Activated CD8-positive, alpha-beta memory T cell treated with anti-CD3 and anti-CD28 coated beads, Interleukin-2, amount 50 U/mL, for 1 hour (primary cell): ENCODE results near the gene MGAT3.
A peak's percentile ranks its signal among the peaks of the same experiment; 100 is the strongest.
"Not testable (repeated sequence)": the region's sequence is repeated elsewhere in the genome, so short reads cannot be mapped to it uniquely, and the experiment has no call there.

Experiments
- DNase-seq: peaks from one replicate; pipeline ENCODE4 v3.0.0-alpha.2; 2020; ENCODE audit errors: extremely low read depth

Gene MGAT3

DNA sequence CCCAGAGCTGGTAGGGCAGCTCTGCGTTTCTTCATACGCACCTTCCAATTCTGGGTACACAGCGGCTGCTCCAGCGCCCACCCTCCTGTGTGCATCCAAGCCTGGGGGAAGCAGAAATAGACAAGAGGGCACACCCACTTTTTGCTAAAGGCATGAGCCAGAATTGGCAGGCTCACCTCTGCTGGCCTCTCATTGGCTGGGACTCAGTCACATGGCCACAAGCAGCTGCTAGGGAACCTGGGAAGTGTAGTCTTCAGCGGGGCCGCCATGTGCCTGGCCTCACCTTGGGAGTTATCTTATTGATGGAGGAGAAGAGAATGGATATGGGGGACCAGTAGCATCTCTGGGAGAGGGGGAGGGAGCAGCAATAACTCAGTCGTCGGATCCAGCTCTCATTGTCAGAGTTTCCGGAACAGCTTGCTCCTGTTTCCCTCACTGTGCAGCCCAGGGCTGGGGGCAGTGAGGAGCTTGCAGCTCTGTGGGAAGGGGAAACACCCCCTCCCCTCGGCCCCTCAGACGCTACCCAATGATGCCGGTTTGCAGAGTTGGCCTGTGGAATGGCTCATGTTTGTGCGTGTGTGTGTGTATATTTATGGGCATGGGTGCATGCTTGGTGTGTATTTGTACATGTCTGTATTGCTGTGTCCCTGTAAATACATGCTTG, 33.5 kb downstream of the MGAT3 start:
- peak; percentile 44 for DNase-seq

DNA sequence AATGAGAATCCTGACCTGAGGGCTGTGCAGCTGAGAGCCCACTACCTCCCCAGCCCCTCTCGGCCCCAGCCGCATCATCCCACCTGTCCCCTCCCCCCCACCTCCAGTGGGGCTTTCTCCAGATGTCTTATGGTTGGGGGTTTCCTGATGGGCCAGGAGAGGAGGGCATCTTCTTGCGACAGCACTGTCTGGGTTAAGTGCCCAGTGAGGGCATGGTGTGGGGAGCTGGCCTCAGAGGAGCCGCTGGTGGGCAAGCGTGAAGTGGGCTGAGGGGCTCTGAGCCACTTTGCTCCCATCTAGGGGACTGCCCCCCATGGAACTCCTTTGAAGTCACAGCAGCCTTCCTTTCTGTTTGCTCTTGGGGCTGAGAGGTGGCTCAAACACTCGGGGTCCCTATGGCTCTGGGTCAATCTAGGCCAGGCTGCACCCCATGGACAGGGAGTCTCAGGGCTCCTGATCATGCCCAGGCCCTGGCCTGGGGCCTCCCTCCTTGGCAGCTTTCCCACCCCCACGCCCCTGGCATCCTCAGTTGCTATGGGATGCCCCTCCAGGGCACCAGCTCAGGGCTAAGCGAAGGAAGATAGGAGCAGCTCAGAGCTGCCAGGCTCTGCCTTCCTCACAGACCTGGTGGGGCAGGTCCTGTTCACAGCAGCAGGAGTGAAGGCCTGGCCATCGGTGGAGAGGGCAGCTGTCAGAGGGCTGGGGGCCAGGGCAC, 34.3 kb downstream of the MGAT3 start:
- no peak for DNase-seq

DNA sequence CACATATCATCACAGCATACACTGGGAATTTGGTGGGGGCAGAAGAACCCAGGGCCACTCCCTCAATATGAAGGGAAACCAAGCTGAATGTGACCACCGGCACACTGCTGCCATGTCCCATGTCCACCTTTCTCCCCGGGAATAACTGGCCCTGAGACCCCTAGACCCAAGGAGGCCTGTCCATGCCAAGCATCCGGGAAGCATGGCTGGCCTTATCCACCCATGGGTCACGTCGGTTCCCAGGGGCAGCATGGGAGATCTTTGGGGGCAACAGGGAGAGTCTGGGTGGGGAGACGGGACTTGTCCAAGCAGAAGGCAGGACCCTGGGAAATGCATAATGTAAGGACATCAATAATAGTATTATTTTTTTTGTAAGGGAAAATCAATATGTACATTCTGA, 34.9 kb downstream of the MGAT3 start:
- DNase-seq, result no peak

DNA sequence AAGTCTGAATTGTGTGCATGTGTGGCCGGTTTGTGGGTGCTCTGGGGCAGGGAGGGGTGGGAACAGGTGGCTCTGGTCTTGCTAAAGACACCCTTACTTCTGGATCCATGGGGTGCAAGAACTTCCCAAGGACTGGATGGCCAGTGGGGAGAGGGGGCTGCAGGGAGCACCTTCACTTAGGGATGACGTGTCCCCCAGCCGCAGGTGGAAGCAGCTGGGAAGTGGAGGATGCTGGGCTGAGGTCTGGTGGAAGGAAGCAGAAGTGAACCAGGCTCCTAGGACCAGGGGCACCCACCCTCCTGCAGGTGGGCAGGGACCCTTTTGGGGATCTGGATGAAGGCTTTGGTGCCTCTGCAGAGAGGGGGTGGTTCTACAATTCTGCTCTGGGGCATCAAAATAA, 35.4 kb downstream of the MGAT3 start:
- DNase-seq, result no peak

DNA sequence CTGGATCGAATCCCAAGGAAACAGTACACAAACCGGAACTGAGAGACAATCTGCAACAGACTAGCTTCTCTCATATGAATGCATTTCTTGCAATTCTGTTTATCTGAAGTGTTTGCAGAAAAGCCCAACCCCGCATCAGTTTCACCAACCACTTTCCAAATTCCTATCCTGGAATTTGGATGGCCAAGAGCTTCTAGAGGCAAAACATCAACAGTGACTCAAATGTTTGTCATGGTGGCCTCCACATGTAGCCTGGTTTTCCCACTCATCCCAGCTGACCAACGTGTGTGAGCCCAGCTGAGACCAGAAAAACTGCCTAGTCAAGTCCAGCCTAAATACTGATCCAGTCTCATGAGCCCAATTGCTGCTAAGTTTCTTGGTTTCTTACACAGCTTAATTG, 36.9 kb downstream of the MGAT3 start:
- no peak for DNase-seq

DNA sequence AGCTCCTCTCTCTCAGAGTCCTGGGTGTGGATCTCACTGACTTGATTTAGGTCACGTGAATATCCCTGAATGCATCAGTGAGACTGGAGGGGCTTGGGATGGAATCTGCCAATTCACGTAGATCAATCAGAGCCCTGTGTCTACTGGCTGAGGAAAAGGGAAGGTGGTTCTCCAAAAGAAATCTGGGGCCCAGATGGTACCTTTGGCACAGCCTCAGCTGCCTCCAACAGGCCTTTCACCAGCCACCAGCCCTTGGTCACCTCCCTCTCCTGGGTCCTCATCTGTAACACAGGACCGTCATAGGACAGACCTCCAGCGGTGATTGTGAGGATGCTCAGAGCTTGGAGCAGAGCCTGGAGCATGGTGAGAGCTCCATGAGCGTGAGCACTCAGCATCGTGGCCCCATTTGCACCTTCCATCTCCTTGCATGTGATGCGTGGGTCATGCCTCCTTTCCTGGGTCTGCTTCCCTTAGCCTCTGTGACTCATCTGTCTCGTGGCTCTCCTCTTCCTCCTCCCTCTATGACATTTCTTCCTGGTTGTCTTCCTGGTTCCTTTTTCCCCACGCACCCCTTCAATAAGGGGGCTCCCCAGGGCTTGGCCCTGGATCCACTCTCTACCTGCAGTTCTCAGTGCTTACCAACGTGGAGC, 37.8 kb downstream of the MGAT3 start:
- DNase-seq, result no peak

DNA sequence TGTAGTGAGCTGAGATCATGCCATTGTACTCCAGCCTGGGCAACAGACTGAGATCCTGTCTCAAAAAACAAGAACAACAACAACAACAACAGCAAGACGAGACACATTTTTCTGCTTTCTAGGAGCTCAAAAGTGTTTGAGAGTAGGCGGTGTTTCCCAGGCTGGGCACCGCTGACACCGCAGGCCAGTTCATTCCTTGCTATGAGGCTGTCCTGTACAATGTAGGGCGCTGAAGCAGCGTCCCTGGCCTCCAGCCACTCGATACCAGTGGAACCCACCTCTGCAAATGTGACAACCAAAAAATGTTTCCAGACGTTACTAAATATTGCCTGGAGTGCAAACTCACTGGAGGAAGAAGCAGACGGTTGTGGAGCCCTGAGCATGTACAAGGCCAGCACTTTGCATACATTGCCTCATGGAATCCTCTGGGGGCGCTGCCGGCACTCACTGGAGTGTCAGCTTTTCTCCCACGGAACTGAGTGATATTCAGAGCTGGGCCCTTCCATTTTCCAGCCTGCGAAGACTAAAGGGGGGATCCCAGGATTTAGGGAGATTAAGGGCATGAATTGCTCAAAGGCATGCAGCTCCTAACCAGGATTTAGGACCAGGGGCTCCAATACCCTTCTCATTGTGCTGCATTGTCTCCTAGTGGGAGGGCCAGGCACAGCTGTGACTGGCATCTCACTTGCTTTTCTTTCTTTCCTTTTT, 39.5 kb downstream of the MGAT3 start:
- DNase-seq, result no peak

DNA sequence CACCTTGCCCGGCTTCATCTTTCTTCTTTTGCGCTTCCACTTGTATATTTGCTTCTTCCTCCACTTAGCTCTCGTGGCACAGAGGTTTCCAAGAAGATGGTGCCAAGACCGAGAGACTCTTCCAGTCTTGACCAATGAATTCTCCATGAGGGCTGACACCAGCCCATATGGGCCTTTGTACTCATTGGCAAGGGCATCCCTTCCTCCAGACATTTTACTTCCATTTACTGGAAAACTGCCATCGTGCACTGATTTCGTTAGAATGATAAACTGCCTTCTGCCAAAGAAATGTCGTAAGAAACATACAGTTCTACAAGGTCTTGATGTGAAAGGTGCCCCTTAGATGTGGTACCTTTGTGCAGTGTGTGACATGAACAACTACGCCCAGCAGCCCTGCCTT, 40.6 kb downstream of the MGAT3 start:
- no peak for DNase-seq

DNA sequence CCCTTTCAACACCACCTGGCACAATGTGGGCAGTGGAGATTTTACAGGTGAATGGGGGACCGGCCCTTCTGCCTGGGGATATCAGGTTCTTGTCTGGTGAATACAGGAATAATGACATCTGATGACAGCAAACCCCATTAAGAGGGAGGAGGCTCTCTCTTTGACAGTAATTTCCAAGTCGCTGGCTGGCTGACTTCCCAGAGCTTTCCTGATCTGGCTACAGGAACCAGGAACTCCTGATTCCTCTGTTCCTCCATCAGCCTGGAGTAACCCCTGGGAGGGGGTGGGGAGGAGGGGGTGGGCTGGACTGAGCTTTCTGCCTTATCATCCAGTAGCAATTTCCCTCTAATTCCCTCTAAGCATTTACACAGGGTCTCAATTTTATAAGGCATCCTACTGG, 41.6 kb downstream of the MGAT3 start:
- DNase-seq, result no peak

DNA sequence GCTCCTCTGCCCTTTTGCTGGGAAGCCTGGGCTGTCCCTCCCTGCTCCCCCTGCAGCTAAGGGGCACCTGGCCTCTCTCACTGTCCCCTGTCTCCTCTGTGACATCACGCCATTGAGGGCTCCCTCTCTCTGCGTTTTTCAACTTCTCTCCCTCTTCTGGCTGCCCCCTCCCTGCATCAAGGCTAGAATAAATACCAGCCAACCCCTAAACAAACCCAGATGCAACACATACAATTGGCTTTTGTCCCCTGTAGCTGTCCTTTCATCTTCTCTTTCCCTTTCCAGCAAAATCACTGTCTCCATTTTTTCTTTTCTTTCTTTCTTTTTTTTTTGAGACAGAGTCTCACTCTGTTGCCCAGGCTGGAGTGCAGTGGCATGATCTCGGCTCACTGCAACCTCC, 42.0 kb downstream of the MGAT3 start:
- DNase-seq, result no peak

DNA sequence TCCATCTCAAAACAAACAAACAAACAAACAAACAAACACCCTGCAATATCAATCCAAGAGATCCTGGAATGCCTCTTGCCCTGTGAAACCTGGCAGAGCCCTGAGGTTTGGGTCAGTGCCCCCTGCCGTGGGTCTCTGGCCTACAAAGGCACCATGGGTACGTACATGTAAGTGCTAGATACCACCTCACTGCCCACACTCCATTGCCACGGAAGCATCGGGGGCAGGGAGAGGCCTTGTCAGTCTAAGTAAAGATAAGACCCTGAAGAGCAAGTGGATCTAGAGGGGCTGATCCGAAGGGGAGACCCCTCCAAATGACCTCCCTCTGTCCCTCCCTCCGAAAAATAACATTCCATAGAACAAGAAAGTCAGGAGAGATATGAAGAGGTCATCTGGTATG, 43.3 kb downstream of the MGAT3 start:
- DNase-seq, result no peak

DNA sequence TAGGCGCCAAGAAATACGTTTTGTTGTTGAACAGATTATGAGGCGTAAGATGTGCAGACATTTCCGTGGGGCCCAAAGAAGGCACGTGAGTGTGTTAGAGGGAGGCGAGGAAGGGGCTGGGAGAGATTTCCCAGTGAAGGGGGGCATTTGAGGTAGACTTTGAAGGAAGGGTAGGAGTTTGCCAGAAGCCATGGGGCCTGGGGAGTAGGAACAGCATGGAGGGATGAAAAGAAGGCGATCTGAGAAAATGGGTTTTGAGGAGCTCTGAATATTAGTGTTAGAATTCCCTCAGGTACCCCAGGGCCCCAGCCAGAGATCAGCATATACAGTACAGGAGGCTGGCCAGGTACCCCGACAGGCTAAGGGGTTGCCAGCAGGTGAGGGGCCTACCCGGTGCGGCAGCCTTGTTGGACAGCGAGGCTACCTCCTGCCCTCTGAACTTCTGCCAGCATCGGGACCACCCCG, 44.9 kb downstream of the MGAT3 start:
- no peak for DNase-seq

DNA sequence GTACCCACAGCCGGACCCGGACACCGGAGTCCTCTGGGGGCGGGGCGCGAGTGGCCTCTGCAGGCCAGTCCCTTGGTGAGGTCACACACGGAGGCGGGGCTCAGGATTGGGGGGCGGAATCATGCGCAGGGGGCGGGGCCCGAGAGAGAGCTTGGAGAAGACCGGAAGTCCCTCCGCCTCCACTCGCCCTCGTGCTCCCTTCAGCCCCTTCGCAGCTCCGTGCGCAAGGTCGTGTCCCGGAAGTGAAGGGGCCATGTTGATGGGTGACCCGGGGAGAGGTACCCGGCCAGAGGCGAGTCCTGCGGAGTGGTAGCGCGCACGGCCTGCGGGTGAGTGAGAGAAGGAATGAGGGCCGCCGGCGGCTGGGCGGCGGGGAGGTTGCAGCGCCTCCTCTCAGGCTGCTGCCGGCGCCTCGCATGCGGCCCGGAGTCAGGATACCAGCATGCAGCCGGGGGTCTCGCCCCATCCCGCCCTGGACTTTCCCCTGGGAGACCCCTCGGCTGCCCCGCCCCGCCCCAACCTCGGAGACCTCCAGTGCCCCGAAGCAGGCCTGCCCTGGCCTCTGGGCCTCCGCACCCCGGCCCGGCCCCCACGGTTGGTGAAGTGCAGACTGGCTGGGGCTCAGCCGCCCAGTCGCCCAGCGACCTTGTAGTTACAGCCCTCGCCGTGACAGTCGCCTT, 45.4 kb downstream of the MGAT3 start, which contains the start of gene MIEF1:
MIEF1 (plus strand) TSS at position 182 of the 680 bp plus-strand sequence. CDS start 9,005 bp downstream, outside the sequence.
- peak; percentile 75 for DNase-seq

DNA sequence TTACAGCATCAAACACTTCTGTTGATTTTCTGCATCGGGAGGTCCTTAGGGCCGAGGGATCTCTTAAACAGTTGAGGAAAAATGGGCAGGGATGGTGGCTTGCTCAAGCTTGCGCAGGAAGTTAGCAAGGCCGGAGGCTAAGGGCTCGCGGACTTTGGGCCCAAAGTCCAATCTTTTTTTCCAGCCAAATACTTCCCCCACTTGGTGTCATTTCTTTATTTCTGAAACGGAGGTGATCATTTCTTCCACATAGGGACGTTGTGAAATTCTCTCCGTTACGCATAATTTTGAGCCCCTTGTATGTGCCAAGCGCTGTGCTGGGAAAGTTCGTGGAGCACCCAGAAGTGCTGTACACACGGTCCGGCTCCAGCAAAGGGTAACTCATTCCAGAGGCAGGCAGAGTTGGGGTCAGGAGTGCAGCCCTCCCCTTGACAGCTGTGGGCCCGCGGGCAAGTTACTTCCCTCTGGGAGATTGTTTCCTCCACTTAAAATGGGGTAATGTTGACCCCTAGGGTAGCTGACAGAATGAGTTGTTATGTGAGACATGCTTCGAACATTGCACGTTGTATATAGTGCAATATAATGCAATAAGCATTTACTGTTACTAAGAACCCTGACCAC, 46.1 kb downstream of the MGAT3 start:
- DNase-seq, result no peak

DNA sequence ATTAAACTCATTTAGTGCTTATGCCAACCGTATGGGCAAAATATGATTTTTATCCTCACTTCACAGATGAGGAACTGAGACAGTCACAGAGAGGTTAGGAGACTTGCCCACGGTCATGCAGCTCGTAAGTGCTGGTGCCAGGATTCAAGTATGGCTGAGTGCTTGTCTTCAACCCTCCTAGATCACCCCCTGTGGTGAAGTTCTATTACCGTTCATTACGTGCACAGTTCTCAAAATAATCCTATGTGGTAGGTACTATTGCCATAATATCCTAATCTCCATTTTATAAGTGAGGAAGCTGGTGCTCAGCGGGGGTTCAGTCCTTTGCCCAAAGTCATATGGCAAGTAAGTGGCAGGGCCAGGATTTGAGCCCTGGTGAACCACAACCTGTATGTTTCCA, 46.8 kb downstream of the MGAT3 start:
- DNase-seq, result no peak

DNA sequence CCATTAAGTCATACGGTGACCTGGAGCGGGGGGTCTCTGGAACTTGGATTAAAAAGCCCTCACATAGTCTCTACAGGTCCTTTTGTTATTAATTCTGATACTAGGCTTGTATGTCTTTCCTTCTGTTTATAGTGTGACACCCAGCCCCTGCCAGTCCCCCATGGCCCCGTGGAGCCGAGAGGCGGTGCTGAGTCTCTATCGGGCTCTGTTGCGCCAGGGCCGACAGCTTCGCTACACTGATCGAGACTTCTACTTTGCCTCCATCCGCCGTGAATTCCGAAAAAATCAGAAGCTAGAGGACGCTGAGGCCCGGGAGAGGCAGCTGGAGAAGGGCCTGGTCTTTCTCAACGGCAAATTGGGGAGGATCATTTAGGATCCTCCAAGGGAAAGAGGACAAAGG, 47.3 kb downstream of the MGAT3 start:
- no peak for DNase-seq

DNA sequence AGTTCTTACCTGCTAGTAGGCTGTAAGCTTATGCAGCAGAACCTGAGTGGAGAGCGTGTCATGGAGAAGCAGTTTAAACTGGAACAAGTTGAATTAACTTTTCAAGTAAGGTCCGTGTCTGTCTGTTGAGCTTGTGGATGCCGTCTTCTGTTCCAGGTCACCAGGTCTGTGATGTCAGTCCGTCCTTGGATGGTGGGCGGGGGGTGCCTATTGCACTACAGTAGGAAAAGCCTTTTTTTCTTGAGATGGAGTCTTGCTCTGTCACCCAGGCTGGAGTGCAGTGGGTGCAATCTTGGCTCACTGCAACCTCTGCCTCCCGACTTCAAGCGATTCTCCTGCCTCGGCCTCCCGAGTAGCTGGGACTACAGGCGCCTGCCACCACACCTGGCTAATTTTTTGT, 50.2 kb downstream of the MGAT3 start:
- DNase-seq, result not testable (repeated sequence)

DNA sequence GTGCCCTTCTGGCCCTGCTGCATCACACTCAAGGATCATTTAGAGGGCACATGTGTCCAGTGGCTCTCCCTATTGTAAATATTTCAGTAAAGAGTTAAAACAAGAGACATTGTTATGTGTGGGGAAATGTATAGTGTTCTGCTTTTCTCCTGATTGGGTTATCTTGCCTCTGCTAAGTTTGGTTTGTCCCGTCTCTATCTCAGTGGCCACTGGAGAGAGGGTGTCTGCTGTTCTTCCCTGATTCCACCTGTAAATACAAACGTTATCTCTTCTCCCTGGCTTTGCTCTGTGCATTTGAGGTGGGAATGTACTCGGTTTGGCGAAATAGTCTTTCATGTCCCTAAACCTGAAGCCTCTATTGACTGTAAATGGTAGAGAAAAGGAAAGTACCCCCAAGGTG, 51.6 kb downstream of the MGAT3 start:
- DNase-seq, result no peak

DNA sequence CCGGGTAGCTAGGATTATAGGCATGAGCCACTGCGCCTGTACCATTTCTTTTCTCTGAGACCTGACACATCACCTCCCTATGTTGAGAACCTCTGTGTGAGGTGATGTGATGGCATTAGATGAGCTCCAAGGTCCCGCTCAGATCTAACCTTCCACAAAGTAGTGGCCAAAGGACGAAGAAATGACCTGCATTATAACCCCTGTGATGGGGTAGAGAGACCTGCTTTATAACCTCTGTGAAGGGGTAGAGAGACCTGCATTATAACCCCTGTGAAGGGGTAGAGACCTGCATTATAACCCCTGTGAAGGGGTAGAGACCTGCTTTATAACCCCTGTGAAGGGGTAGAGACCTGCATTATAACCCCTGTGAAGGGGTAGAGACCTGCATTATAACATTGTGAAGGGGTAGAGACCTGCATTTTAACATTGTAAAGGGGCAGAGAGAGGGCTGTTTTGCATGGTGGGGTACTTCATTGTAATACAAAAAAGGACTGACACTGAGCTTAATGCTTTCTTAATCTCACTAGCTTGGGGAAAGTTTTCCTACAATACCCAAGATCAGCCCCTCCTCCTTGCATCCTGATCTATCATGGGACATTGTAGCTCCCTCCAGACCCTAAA, 53.8 kb downstream of the MGAT3 start:
- DNase-seq, result no peak

DNA sequence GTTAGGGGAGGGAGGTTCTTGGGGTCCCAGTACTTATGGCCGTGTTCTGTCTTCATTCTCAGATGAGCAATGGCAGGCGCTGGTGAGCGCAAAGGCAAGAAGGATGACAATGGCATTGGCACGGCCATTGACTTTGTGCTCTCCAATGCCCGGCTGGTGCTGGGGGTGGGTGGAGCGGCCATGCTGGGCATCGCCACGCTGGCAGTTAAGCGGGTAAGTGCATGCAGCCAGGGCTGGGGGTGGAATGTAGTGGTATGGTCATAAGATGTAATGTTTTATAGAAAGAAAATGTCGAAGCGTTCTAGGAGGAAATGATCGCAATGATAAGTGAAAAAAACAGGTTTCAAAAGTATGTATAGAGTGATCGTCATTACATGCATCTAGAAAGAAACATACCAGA, 54.4 kb downstream of the MGAT3 start:
- DNase-seq, result no peak

DNA sequence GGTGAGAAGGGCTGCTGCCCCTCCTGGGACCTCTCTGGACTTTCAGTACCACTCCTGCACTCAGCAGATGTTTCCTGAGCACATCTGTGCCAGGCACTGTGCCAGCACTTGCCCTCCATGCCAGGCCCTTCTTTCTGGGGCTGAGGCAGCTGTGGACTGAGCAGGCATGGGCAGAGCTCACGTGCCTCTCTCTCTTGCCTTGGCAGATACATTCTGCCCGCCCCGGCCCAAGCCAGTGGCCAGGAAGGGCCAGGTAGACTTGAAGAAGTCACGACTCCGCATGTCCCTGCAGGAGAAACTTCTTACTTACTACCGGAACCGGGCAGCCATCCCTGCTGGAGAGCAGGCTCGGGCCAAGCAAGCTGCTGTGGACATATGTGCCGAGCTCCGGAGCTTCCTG, 55.2 kb downstream of the MGAT3 start:
- DNase-seq, result no peak
